Measurements from ENCODE around the gene CASP5. TPM values are rescaled to one million over a fixed set of nuclear protein-coding genes. Genes with fewer than 3 reads are reported as not detected.

CASP5 gene
- total and polyA plus RNA-seq, 7 donors: 0.05 TPM; not detected in 6

GRCh38 chr11:105057432-105057831 is 34.5 kb upstream of the CASP5 start:
- 54 to 55% (median 55%) methylated on average over 4 of the region's 4 CpGs for WGBS, 3 donors
- TF ChIP-seq, protein P1, sequence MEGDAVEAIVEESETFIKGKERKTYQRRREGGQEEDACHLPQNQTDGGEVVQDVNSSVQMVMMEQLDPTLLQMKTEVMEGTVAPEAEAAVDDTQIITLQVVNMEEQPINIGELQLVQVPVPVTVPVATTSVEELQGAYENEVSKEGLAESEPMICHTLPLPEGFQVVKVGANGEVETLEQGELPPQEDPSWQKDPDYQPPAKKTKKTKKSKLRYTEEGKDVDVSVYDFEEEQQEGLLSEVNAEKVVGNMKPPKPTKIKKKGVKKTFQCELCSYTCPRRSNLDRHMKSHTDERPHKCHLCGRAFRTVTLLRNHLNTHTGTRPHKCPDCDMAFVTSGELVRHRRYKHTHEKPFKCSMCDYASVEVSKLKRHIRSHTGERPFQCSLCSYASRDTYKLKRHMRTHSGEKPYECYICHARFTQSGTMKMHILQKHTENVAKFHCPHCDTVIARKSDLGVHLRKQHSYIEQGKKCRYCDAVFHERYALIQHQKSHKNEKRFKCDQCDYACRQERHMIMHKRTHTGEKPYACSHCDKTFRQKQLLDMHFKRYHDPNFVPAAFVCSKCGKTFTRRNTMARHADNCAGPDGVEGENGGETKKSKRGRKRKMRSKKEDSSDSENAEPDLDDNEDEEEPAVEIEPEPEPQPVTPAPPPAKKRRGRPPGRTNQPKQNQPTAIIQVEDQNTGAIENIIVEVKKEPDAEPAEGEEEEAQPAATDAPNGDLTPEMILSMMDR (IDR thresholded peaks at IDR 0.05): no peak
- H3K27me3 ChIP-seq (ENCODE audit: insufficient read depth in 3 of 3, low read length in 2 of 3): no peaks in the 10 kb centered on the region
- no peaks in the 10 kb centered on the region for H3K9me3 ChIP-seq
- ATAC-seq: no peak
- H3K36me3 ChIP-seq (ENCODE audit: insufficient read depth in 1 of 2, low read depth in 1 of 2): no peaks in the 10 kb centered on the region
- H3K4me1 ChIP-seq: no peaks in the 10 kb centered on the region
- no peak overlapping the region for H3K27ac ChIP-seq
- DNase-seq: no peak
- no peak overlapping the region for H3K4me3 ChIP-seq
- intact Hi-C loops (cut with DNase I): no loop called here

DNA sequence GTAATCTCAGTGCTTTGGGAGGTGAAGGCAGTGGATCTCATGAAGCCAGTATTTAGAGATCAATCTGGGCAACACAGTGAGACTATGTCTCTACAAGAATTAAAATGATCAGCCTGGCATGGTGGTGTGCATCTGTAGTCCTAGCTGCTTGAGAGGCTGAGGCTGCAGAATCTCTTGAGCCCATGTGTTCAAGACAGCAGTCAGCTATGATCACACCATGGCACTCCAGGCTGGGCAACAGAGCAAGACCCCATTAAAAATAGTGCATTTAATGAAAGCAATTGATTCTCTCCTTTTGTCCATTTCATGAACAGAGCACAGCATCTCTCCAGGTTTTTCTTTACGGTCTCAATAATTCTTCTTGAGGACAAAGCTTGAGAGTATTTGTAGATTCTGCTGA is 33.5 kb upstream of the CASP5 start:
- Histone ChIP-seq H3K9me3 (no peaks in the 10 kb centered on the region), H3K4me3 (no peak overlapping the region), H3K4me1 (no peaks in the 10 kb centered on the region), H3K36me3 (ENCODE audit: insufficient read depth in 1 of 2, low read depth in 1 of 2) (no peaks in the 10 kb centered on the region), H3K27ac (no peak overlapping the region), H3K27me3 (ENCODE audit: insufficient read depth in 3 of 3, low read length in 2 of 3) (no peaks in the 10 kb centered on the region)
- TF ChIP-seq, protein P1 (IDR thresholded peaks at IDR 0.05): no peak
- no peak for DNase-seq
- intact Hi-C loops (cut with DNase I): no loop called here
- 89 to 100% (median 100%) methylated on average over 1 of the region's 1 CpG for WGBS, 3 donors
- ATAC-seq: no peak

DNA sequence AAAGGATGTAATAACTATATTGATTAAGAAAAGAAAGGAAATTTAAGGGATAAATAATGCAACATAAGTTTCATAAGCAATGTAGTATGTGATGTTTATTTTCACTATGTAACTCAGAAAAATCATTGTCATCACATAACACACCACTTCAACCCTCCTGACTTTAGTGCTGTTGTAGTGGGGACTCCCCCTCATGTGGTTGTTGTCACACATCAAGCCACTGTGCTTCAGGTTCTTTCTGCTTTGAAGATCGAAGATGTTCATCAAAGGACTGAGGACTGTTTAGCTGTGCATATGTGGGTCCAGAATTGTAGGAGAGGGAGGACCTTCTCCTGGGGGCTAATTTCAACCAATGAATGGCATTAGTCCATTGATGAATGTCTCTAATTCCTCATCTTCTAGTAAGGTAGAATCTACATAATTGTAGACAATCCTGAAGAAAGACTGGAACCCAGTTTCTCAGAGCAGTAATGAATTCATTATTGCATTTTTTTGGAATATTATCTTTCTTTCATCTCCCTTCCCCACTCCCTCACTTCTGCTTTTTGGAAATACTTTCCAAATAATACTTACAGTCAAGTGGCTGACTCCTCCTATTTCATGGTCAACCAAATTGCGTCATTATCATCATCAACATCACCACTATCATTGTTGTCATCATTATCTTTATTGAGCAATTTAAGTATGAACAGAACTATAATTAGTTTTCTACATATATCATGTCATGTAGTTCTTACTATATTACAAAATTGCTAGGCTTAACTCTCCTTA is 31.9 kb upstream of the CASP5 start:
- TF ChIP-seq, protein P1 (IDR thresholded peaks at IDR 0.05): no peak
- intact Hi-C loops (cut with DNase I): no loop called here
- ATAC-seq (no peak), DNase-seq (no peak)
- no peaks in the 10 kb centered on the region for H3K9me3 ChIP-seq
- no peaks in the 10 kb centered on the region for H3K4me1 ChIP-seq
- H3K36me3 ChIP-seq (ENCODE audit: insufficient read depth in 1 of 2, low read depth in 1 of 2): no peaks in the 10 kb centered on the region
- H3K27me3 ChIP-seq (ENCODE audit: insufficient read depth in 3 of 3, low read length in 2 of 3): no peaks in the 10 kb centered on the region
- H3K27ac ChIP-seq: no peak overlapping the region
- WGBS, 3 donors: 49 to 96% (median 67%) methylated on average over 2 of the region's 2 CpGs
- no peak overlapping the region for H3K4me3 ChIP-seq

GRCh38 chr11:105052487-105052886 is 29.5 kb upstream of the CASP5 start:
- no peak for DNase-seq
- TF ChIP-seq, protein P1 (IDR thresholded peaks at IDR 0.05): no peak
- Histone ChIP-seq H3K36me3 (ENCODE audit: insufficient read depth in 1 of 2, low read depth in 1 of 2) (no peaks in the 10 kb centered on the region), H3K4me3 (no peak overlapping the region), H3K27ac (no peak overlapping the region), H3K9me3 (no peaks in the 10 kb centered on the region), H3K27me3 (ENCODE audit: insufficient read depth in 3 of 3, low read length in 2 of 3) (no peaks in the 10 kb centered on the region), H3K4me1 (no peaks in the 10 kb centered on the region)
- ATAC-seq: no peak
- intact Hi-C loops (cut with DNase I): no loop called here
- WGBS, 3 donors: 72 to 74% (median 73%) methylated on average over 3 of the region's 3 CpGs

DNA sequence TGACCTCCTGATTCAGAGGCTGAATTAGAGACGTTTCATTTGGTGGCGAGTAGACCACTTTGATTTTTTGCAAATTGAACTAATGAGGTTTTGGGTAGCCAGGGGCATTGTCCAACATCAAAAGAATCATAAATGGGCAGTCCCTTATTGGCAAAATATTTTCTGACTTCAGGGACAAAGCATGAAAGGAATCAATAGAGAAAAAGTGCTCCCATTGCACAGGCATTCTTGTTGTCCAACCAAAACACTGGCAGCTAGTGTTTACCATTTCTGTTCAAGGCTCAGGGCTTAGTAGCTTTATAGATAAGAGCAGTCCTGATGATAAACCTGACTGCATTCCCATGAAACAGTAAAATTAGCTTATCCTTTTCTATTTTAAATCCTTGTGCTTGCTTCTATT is 28.6 kb upstream of the CASP5 start:
- 70 to 78% (median 78%) methylated on average over 2 of the region's 2 CpGs for WGBS, 3 donors
- intact Hi-C loops (cut with DNase I): no loop called here
- TF ChIP-seq, protein P1 (IDR thresholded peaks at IDR 0.05): no peak
- no peaks in the 10 kb centered on the region for H3K9me3 ChIP-seq
- H3K4me3 ChIP-seq: no peak overlapping the region
- no peaks in the 10 kb centered on the region for H3K27me3 ChIP-seq (ENCODE audit: insufficient read depth in 3 of 3, low read length in 2 of 3)
- DNase-seq (no peak), ATAC-seq (no peak)
- H3K27ac ChIP-seq: no peak overlapping the region
- H3K36me3 ChIP-seq (ENCODE audit: insufficient read depth in 1 of 2, low read depth in 1 of 2): no peaks in the 10 kb centered on the region
- no peaks in the 10 kb centered on the region for H3K4me1 ChIP-seq

Measured in psoas muscle (tissue), 8 donors.